Uterus (tissue), 4 donors: ENCODE measurements around the gene WNT5B. TPM values are rescaled to one million over a fixed set of nuclear protein-coding genes. Genes with fewer than 3 reads are reported as not detected.
"Not testable (repeated sequence)": the region's sequence is repeated elsewhere in the genome, so short reads cannot be mapped to it uniquely, and the experiment has no call there.

Experiments used
- DNase-seq, 2 donors: peaks; one replicate each; pipeline ENCODE4 v3.0.0-alpha.2; 2019 to 2020
- H3K27ac ChIP-seq, 2 donors: fragments of 200-600 bp; sonication (generic); 1 replicate in 1 of 2; 2 replicates in 1 of 2; pipeline ENCODE4 v1.5.1; 2016 to 2018
- H3K27me3 ChIP-seq, 2 donors: fragments of 200-600 bp; sonication (generic); one replicate each; pipeline ENCODE4 v1.5.1; 2018 to 2019; ENCODE audit warnings: control low read depth in 1 of 2
- H3K36me3 ChIP-seq, 2 donors: fragments of 200-600 bp; sonication (generic); one replicate each; pipeline ENCODE4 v1.5.1; 2019; ENCODE audit warnings: control low read depth in 1 of 2
- H3K4me1 ChIP-seq, 2 donors: fragments of 200-600 bp; sonication (generic); one replicate each; pipeline ENCODE4 v1.5.1; 2018 to 2019; ENCODE audit warnings: control low read depth in 1 of 2
- H3K4me3 ChIP-seq, 2 donors: fragments of 200-600 bp; sonication (generic); 1 replicate in 1 of 2; 2 replicates in 1 of 2; pipeline ENCODE4 v1.5.1; 2018 to 2019; ENCODE audit warnings: mild to moderate bottlenecking in 1 of 2
- H3K9me3 ChIP-seq, 2 donors: fragments of 200-600 bp; sonication (generic); one replicate each; pipeline ENCODE4 v1.5.1; 2019; ENCODE audit warnings: control low read depth in 1 of 2
- CTCF ChIP-seq, 4 experiments: fragments of 200-600 bp in 2 of 4; fragments of 450-650 bp in 2 of 4; sonication (generic) in 2 of 4; IDR thresholded peaks; one replicate each; pipeline ENCODE4 v1.5.1; 2016 to 2019; ENCODE audit warnings: antibody characterized with exemption in 4 of 4, mild to moderate bottlenecking in 2 of 4, moderate library complexity in 1 of 4
- POLR2A ChIP-seq, 2 donors: fragments of 450-650 bp; IDR thresholded peaks; one replicate each; pipeline ENCODE4 v1.6.1; 2016; ENCODE audit warnings: antibody characterized with exemption in 2 of 2, mild to moderate bottlenecking in 1 of 2, moderate library complexity in 1 of 2
- intact Hi-C: fragments of 100-400 bp; cut with DNase I; formaldehyde crosslinking; loops from one replicate; pipeline ENCODE4 v1.15.1; 2023; ENCODE audit warnings: low total_unique reads
- total RNA-seq, 4 donors: library from RNA; depleted of rRNA in 3 of 4; stranded (reverse); fragments of >200 nt in 3 of 4; gene quantifications; one replicate each; pipeline versions ENCODE4 v1.1.0 to v1.2.4, GENCODE V29; 2014 to 2023
- donor health status: DM: yes; HTN: yes; CAD: no.

WNT5B gene
- total RNA-seq, 4 donors from 2014 or later: 5.9 to 20.9 (median 7.2) TPM; not detected in 1

DNA sequence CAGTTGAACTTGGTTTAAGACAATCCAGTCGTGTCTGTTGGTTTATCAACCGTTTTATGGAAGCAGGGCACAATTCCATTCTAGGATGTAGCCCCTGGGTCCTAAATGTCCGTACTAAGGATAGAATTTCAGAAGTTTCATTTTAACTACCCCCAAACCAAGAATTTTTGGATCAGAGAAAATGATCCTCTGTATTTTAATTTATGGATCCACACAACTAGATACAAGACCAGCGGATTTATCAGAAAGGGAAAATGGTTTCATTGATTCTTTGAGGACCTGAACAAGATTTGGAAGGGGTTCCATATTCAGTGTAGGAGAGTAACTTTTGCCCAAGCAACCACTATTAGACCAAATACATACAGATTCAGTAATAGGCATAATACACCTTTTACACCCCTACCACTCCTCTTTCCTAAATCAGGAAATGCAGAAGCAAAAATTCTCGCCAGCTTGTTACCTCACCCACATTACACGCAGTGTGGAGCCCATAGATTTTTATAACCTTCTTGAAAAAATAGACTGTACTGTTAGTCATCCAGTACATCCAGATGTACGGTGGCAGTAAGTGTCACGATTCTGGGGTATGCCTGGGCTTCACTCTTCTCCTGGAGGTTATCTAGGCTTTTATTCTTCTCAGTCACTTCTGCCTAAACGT lies 33.2 kb upstream of the WNT5B start:
- no peak for DNase-seq
- Histone ChIP-seq H3K4me3 (no peak overlapping the region), H3K36me3 (no peaks in the 10 kb centered on the region), H3K4me1 (peaks cover 6 to 8% of the 10 kb centered on the region in 2 donors), H3K27ac (peak overlapping the region; percentile 86 to 99), H3K9me3 (no peaks in the 10 kb centered on the region), H3K27me3 (no peaks in the 10 kb centered on the region)
- TF ChIP-seq POLR2A (IDR thresholded peaks at IDR 0.05) (no peak), CTCF (IDR thresholded peaks at IDR 0.05) (no peak)
- intact Hi-C loops: no loop called here

DNA sequence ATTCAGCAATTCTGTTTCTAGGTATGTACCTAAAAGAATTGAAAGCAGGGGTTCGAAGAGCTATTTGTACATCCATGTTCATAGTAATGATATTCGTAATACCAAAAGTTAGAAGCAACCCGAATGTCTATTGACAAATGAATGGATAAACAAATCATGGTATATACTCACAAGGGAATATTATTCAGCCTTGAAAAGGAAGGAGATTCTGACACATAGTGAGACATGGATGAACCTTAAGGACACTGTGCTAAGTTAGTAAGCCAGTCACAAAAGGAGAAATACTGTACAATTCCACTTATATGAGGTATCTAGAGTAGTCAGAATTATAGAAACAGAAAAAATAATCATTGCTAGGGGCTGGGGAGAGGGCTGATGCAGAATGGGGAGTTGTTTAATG lies 30.3 kb upstream of the WNT5B start:
- DNase-seq: no peak
- Histone ChIP-seq H3K4me3 (no peak overlapping the region), H3K4me1 (no peaks in the 10 kb centered on the region), H3K27ac (no peak overlapping the region), H3K36me3 (no peaks in the 10 kb centered on the region), H3K9me3 (no peaks in the 10 kb centered on the region), H3K27me3 (no peaks in the 10 kb centered on the region)
- TF ChIP-seq POLR2A (IDR thresholded peaks at IDR 0.05) (no peak), CTCF (IDR thresholded peaks at IDR 0.05) (no peak)
- intact Hi-C loops: no loop called here

DNA sequence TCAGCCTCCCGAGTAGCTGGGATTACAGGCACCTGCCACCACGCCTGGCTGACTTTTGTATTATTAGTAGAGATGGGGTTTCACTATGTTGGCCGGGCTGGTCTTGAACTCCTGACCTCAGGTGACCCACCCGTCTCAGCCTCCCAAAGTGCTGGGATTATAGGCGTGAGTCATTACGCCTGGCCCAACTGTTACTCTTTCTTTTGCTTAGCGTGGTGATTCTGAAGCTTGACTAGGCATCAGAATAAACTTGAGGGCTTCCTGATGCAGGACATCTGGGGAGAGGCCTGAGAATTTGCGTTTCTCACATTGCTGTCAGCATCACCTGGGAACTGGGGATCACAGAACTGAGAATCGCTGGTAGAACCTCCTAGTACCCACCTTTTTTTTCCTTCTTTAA lies 26.3 kb upstream of the WNT5B start:
- H3K4me3 ChIP-seq, DNase-seq, H3K36me3 ChIP-seq, H3K4me1 ChIP-seq, H3K27me3 ChIP-seq, H3K9me3 ChIP-seq, H3K27ac ChIP-seq: not testable (repeated sequence)
- intact Hi-C loops: loop anchor here (10.0 kb wide), 1 partner anchor 1028 kb away; no protein-coding TSS in a partner anchor

- no peaks in the 10 kb centered on the region for H3K36me3 ChIP-seq
- intact Hi-C loops: loop anchor here (10.0 kb wide), 1 partner anchor 1029 kb away; no protein-coding TSS in a partner anchor
- DNase-seq: no peak
- no peak overlapping the region for H3K27ac ChIP-seq
- H3K27me3 ChIP-seq: no peaks in the 10 kb centered on the region
- peaks cover 0 to 10% of the 10 kb centered on the region in 2 donors for H3K4me1 ChIP-seq
- H3K4me3 ChIP-seq: no peak overlapping the region
- no peak for TF ChIP-seq CTCF (IDR thresholded peaks at IDR 0.05)
- H3K9me3 ChIP-seq: no peaks in the 10 kb centered on the region
Measured at GRCh38 chr12:1603269-1603993, 25.6 kb upstream of the WNT5B start.

DNA sequence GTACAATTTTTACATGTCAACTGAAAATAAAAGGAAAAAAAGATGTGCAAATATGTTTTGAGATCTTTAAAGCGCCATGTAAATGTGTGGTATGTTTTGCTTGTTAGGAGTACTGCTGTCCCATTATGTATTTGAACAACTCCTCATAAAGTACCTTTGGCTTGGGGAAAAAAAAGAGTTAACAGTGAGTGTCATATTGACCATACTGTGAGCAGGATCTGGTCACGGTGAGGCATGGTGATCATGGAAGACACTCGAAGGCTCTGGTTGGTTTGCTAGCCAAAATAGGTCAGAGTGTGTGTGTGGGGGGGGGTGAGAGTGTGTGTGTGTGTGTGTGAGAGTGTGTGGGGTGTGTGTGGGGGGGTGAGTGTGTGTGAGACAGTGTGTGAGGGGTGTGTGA lies 24.6 kb upstream of the WNT5B start:
- Histone ChIP-seq H3K4me1 (peaks cover 0 to 10% of the 10 kb centered on the region in 2 donors), H3K4me3 (no peak overlapping the region), H3K9me3 (no peaks in the 10 kb centered on the region), H3K36me3 (no peaks in the 10 kb centered on the region), H3K27ac (no peak overlapping the region), H3K27me3 (no peaks in the 10 kb centered on the region)
- no peak for DNase-seq
- intact Hi-C loops: loop anchor here (10.0 kb wide), 1 partner anchor 1030 kb away; no protein-coding TSS in a partner anchor
- TF ChIP-seq POLR2A (IDR thresholded peaks at IDR 0.05) (no peak), CTCF (IDR thresholded peaks at IDR 0.05) (no peak)
